Muscle of leg (tissue), 11 donors: ENCODE results near the gene LMOD3. TPM values are rescaled to one million over a fixed set of nuclear protein-coding genes. Genes with fewer than 3 reads are reported as not detected.

Experiments used
- DNase-seq: peaks from one replicate; pipeline ENCODE4 v3.0.0; 2013
- H3K27ac ChIP-seq: one replicate; pipeline ENCODE4 v1.5.1; 2013; ENCODE audit warnings: mild to moderate bottlenecking, low read length, control low read depth
- H3K27me3 ChIP-seq: one replicate; pipeline ENCODE4 v1.6.1; 2013; ENCODE audit warnings: low read length; ENCODE audit not compliant: control insufficient read depth, insufficient read depth
- H3K36me3 ChIP-seq: one replicate; pipeline ENCODE4 v1.6.1; 2013; ENCODE audit warnings: low read length; ENCODE audit not compliant: control insufficient read depth, insufficient read depth
- H3K4me1 ChIP-seq: one replicate; pipeline ENCODE4 v1.6.1; 2013; ENCODE audit warnings: low read length; ENCODE audit not compliant: control insufficient read depth, insufficient read depth
- H3K4me3 ChIP-seq: one replicate; pipeline ENCODE4 v1.5.1; 2013; ENCODE audit warnings: low read length, control low read depth
- H3K9me3 ChIP-seq: replicated peaks from 2 replicates; pipeline ENCODE4 v1.6.1; 2013; ENCODE audit warnings: low read depth, low read length; ENCODE audit not compliant: control insufficient read depth
- WGBS: methylation state at CpG from one replicate; pipeline ENCODE4 v1.1.5; 2013; ENCODE audit warnings: missing lambda C conversion rate; ENCODE audit not compliant: insufficient coverage; 5-methylcytosine and 5-hydroxymethylcytosine counted together
- polyA plus RNA-seq, 8 donors: library from polyadenylated mRNA; unstranded; fragments of 120-200 nt; gene quantifications; one replicate each; pipeline versions ENCODE4 v1.2.1 to v1.2.3, GENCODE V29; 2013; ENCODE audit warnings: inconsistent platforms in 1 of 8, low replicate concordance in 1 of 8; ENCODE audit not compliant: insufficient read length in 8 of 8, insufficient read depth in 1 of 8
- total RNA-seq: library from RNA; stranded (reverse); fragments of 120-200 nt; gene quantifications from one replicate; pipeline ENCODE4 v1.2.4, GENCODE V29; 2013

LMOD3 gene
- total and polyA plus RNA-seq, 9 donors: 90.3 to 160 (median 127) TPM

GRCh38 chr3:69097407-69098086 lies 24.8 kb downstream of the LMOD3 start:
- peaks cover 4% of the 10 kb centered on the region for H3K4me1 ChIP-seq
- peaks cover 22% of the 10 kb centered on the region for H3K36me3 ChIP-seq
- H3K27me3 ChIP-seq: no peaks in the 10 kb centered on the region
- no peak for DNase-seq
- no peak overlapping the region for H3K4me3 ChIP-seq
- no peak overlapping the region for H3K27ac ChIP-seq
- no peaks in the 10 kb centered on the region for H3K9me3 ChIP-seq
- 90% methylated on average over 2 of the region's 9 CpGs for WGBS

DNA sequence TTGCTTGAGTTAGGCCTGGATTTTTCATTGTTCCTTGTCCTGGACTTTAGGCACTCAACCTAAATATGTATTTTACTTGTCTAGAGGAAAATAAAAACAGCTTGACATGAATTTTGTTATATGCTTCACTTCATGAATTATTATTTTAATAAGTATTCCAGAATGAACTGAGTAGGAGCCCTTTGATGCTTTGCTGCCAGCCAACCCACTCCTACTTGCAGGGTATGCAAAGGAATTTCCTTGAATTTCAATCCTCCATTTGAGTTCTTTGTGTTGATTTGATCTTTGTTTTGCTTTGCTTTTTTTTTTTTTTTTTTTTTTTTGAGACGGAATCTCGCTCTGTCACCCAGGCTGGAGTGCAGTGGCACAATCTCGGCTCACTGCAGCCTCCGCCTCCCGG lies 26.1 kb downstream of the LMOD3 start:
- WGBS: no CpG with 5 or more reads among the region's 5 CpGs
- H3K27ac ChIP-seq: no peak overlapping the region
- no peaks in the 10 kb centered on the region for H3K27me3 ChIP-seq
- DNase-seq: no peak
- H3K4me3 ChIP-seq: no peak overlapping the region
- H3K4me1 ChIP-seq: peaks cover 4% of the 10 kb centered on the region
- no peaks in the 10 kb centered on the region for H3K9me3 ChIP-seq
- H3K36me3 ChIP-seq: peaks cover 16% of the 10 kb centered on the region

DNA sequence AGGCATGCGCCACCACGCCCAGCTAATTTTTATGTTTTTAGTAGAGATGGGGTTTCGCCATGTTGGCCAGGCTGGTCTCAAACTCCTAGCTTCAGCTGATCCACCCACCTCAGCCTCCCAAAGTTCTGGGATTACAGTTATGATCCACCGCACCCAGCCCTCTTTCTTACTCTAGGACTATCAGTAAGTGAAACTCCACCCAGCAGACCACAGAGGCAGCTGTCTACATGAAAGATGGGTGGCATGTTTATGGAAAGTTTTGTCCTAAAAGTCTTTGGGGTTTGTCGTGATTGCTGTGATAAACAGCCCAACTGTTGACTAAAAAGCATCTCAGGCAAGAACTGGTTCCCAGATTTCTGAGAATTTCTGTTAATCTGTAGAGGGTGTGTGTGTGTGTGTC lies 26.8 kb downstream of the LMOD3 start:
- DNase-seq: no peak
- H3K9me3 ChIP-seq: no peaks in the 10 kb centered on the region
- peaks cover 4% of the 10 kb centered on the region for H3K4me1 ChIP-seq
- no peaks in the 10 kb centered on the region for H3K27me3 ChIP-seq
- H3K27ac ChIP-seq: peak overlapping the region; percentile 42
- WGBS: 70% methylated on average over 1 of the region's 5 CpGs
- H3K4me3 ChIP-seq: no peak overlapping the region
- H3K36me3 ChIP-seq: peaks cover 15% of the 10 kb centered on the region

DNA sequence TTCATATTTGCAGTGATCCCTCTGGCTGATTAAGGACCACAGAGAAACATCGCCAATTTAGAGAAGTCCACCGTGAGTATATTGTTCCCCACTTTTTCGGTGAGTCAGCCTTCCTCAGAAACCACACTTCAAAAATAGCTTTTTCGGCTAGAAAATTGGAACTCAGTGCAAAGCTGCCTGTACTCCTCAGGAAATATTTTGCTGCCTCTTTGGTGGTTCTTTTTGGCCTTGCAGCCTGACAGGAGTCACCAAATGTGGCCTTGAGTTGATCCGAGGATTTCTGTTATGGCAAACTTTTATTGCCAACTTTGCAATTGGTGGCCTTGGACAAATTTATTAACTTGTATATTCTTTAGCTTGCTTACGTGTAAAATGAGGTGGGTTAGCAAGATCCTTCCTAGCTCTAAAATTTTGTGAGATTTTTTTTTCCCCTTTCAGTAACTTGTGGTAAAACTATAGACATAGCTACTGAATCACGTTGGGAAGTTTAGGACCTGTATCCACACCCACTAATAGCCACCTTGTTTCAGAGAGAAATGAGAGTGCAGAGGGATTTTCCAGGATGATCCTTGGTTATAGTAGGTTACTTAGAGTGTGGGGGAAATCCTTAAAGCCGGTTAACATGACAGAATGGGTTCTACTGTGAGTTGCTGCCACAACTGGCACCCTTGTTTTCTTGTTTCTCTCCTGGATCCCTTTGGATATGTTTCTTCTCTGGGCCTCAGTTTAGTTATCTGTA lies 27.8 kb downstream of the LMOD3 start:
- DNase-seq: peak; percentile 60
- 72% methylated on average over 4 of the region's 8 CpGs for WGBS
- H3K27ac ChIP-seq: no peak overlapping the region
- no peak overlapping the region for H3K4me3 ChIP-seq
- peaks cover 18% of the 10 kb centered on the region for H3K36me3 ChIP-seq
- peaks cover 6% of the 10 kb centered on the region for H3K4me1 ChIP-seq
- H3K9me3 ChIP-seq: no peaks in the 10 kb centered on the region
- H3K27me3 ChIP-seq: no peaks in the 10 kb centered on the region

GRCh38 chr3:69092030-69092516 lies 30.3 kb downstream of the LMOD3 start:
- no peak overlapping the region for H3K4me3 ChIP-seq
- WGBS: no CpG with 5 or more reads among the region's 4 CpGs
- H3K36me3 ChIP-seq: peaks cover 21% of the 10 kb centered on the region
- H3K27ac ChIP-seq: peak overlapping the region; percentile 31
- peaks cover 17% of the 10 kb centered on the region for H3K4me1 ChIP-seq
- H3K27me3 ChIP-seq: no peaks in the 10 kb centered on the region
- peak; percentile 42 for DNase-seq
- H3K9me3 ChIP-seq: no peaks in the 10 kb centered on the region

GRCh38 chr3:69091389-69092029 lies 30.9 kb downstream of the LMOD3 start:
- DNase-seq: no peak
- 56% methylated on average over 1 of the region's 5 CpGs for WGBS
- H3K27ac ChIP-seq: no peak overlapping the region

GRCh38 chr3:69090021-69090420 lies 32.4 kb downstream of the LMOD3 start:
- Histone ChIP-seq H3K36me3 (peaks cover 18% of the 10 kb centered on the region), H3K9me3 (no peaks in the 10 kb centered on the region), H3K4me1 (peaks cover 24% of the 10 kb centered on the region), H3K4me3 (no peak overlapping the region), H3K27ac (no peak overlapping the region), H3K27me3 (no peaks in the 10 kb centered on the region)
- no peak for DNase-seq
- 73% methylated on average over 3 of the region's 3 CpGs for WGBS

More at GRCh38 chr3:69091389-69092029, 30.9 kb downstream of the LMOD3 start:
- Histone ChIP-seq H3K27me3 (no peaks in the 10 kb centered on the region), H3K36me3 (peaks cover 21% of the 10 kb centered on the region), H3K4me3 (no peak overlapping the region), H3K4me1 (peaks cover 23% of the 10 kb centered on the region), H3K9me3 (no peaks in the 10 kb centered on the region)

GRCh38 chr3:69088063-69088462 lies 34.3 kb downstream of the LMOD3 start:
- WGBS: no CpG with 5 or more reads among the region's 2 CpGs
- no peaks in the 10 kb centered on the region for H3K9me3 ChIP-seq
- peak; percentile 34 for DNase-seq
- H3K36me3 ChIP-seq: peaks cover 10% of the 10 kb centered on the region
- no peak overlapping the region for H3K27ac ChIP-seq
- H3K27me3 ChIP-seq: no peaks in the 10 kb centered on the region
- no peak overlapping the region for H3K4me3 ChIP-seq
- peaks cover 32% of the 10 kb centered on the region for H3K4me1 ChIP-seq

- H3K9me3 ChIP-seq: no peaks in the 10 kb centered on the region
- H3K27ac ChIP-seq: peak overlapping the region; percentile 88
- 100% methylated on average over 1 of the region's 3 CpGs for WGBS
- H3K27me3 ChIP-seq: no peaks in the 10 kb centered on the region
- peaks cover 9% of the 10 kb centered on the region for H3K36me3 ChIP-seq
- no peak for DNase-seq
- peak overlapping the region; percentile 1 for H3K4me3 ChIP-seq
- peaks cover 35% of the 10 kb centered on the region for H3K4me1 ChIP-seq
Observed at GRCh38 chr3:69087030-69087791, 35.2 kb downstream of the LMOD3 start.
